Coronary artery (tissue), 2 donors: Measurements from ENCODE around the gene ANKMY2.

Experiments used
- DNase-seq: peaks from one replicate; pipeline ENCODE4 v3.0.0-alpha.2; 2017; ENCODE audit warnings: low spot score
- H3K27ac ChIP-seq, 2 donors: fragments of 200-600 bp; sonication (generic); one replicate each; pipeline ENCODE4 v1.5.1; 2016 to 2019
- H3K4me3 ChIP-seq: fragments of 200-600 bp; sonication (generic); 2 replicates; pipeline ENCODE4 v1.5.1; 2016; ENCODE audit warnings: mild to moderate bottlenecking, moderate library complexity
- TF ChIP-seq, protein P1 (sequence below): fragments of 200-600 bp; sonication (generic); IDR thresholded peaks from one replicate; pipeline ENCODE4 v1.5.1; 2019; ENCODE audit warnings: antibody characterized with exemption

The ANKMY2 gene

GRCh38 chr7:16550671-16551070 lies 94.9 kb downstream of the ANKMY2 start:
- TF ChIP-seq, protein P1, sequence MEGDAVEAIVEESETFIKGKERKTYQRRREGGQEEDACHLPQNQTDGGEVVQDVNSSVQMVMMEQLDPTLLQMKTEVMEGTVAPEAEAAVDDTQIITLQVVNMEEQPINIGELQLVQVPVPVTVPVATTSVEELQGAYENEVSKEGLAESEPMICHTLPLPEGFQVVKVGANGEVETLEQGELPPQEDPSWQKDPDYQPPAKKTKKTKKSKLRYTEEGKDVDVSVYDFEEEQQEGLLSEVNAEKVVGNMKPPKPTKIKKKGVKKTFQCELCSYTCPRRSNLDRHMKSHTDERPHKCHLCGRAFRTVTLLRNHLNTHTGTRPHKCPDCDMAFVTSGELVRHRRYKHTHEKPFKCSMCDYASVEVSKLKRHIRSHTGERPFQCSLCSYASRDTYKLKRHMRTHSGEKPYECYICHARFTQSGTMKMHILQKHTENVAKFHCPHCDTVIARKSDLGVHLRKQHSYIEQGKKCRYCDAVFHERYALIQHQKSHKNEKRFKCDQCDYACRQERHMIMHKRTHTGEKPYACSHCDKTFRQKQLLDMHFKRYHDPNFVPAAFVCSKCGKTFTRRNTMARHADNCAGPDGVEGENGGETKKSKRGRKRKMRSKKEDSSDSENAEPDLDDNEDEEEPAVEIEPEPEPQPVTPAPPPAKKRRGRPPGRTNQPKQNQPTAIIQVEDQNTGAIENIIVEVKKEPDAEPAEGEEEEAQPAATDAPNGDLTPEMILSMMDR: no peak
- Histone ChIP-seq H3K27ac (no peak overlapping the region), H3K4me3 (no peak overlapping the region)
- no peak for DNase-seq
